Measurements from ENCODE around the gene ANKRD23.

ANKRD23 gene

GRCh38 chr2:96860065-96861029, 16.5 kb upstream of the ANKRD23 start:
- peaks cover 12% of the 10 kb centered on the region for H3K4me1 ChIP-seq (ENCODE audit: insufficient read depth, low read length)
- H3K4me3 ChIP-seq (ENCODE audit: low read length): no peak overlapping the region
- 92% methylated on average over 35 of the region's 38 CpGs for WGBS
- H3K9me3 ChIP-seq (ENCODE audit: insufficient read depth, low read depth, low read length): no peaks in the 10 kb centered on the region
- no peak overlapping the region for H3K27ac ChIP-seq (ENCODE audit: low read depth, low read length)
- no peaks in the 10 kb centered on the region for H3K27me3 ChIP-seq (ENCODE audit: insufficient read depth, low read length)
- no peak overlapping the region for H3K9ac ChIP-seq (ENCODE audit: low read depth, low read length)
- peaks cover 52% of the 10 kb centered on the region for H3K36me3 ChIP-seq (ENCODE audit: insufficient read depth, low read length)

- H3K9ac ChIP-seq (ENCODE audit: low read depth, low read length): no peak overlapping the region
- 88% methylated on average over 4 of the region's 4 CpGs for WGBS
These were observed 15.9 kb upstream of the ANKRD23 start for GRCh38 chr2:96859681-96860064.

GRCh38 chr2:96859099-96859649, 15.4 kb upstream of the ANKRD23 start:
- Histone ChIP-seq H3K9me3 (ENCODE audit: insufficient read depth, low read depth, low read length) (no peaks in the 10 kb centered on the region), H3K4me3 (ENCODE audit: low read length) (peak overlapping the region; percentile 71), H3K27ac (ENCODE audit: low read depth, low read length) (peak overlapping the region; percentile 36; the same call in 1 of the 2 replicates), H3K27me3 (ENCODE audit: insufficient read depth, low read length) (no peaks in the 10 kb centered on the region), H3K36me3 (ENCODE audit: insufficient read depth, low read length) (peaks cover 43% of the 10 kb centered on the region), H3K4me1 (ENCODE audit: insufficient read depth, low read length) (peaks cover 12% of the 10 kb centered on the region), H3K9ac (ENCODE audit: low read depth, low read length) (peak overlapping the region; percentile 22; the same call in 1 of the 2 replicates)
- 53% methylated on average over 11 of the region's 11 CpGs for WGBS

More at GRCh38 chr2:96859681-96860064, 15.9 kb upstream of the ANKRD23 start:
- no peaks in the 10 kb centered on the region for H3K9me3 ChIP-seq (ENCODE audit: insufficient read depth, low read depth, low read length)
- H3K36me3 ChIP-seq (ENCODE audit: insufficient read depth, low read length): peaks cover 45% of the 10 kb centered on the region
- no peak overlapping the region for H3K4me3 ChIP-seq (ENCODE audit: low read length)
- peaks cover 12% of the 10 kb centered on the region for H3K4me1 ChIP-seq (ENCODE audit: insufficient read depth, low read length)
- no peak overlapping the region for H3K27ac ChIP-seq (ENCODE audit: low read depth, low read length)
- H3K27me3 ChIP-seq (ENCODE audit: insufficient read depth, low read length): no peaks in the 10 kb centered on the region

GRCh38 chr2:96857667-96858372, 14.0 kb upstream of the ANKRD23 start, which contains the start of gene ANKRD39:
Gene ANKRD39, minus strand, starts transcription at chr2:96858016. Its CDS starts 29 bp downstream, at chr2:96857987.
- H3K27me3 ChIP-seq (ENCODE audit: insufficient read depth, low read length): no peaks in the 10 kb centered on the region
- peak within 1 kb of the TSS; percentile 78 for H3K9ac ChIP-seq (ENCODE audit: low read depth, low read length)
- WGBS: under 1% methylated on average over 81 of the region's 81 CpGs
- peak within 1 kb of the TSS; percentile 36; the same call in 1 of the 2 replicates for H3K27ac ChIP-seq (ENCODE audit: low read depth, low read length)
- H3K4me3 ChIP-seq (ENCODE audit: low read length): peak within 1 kb of the TSS; percentile 71
- no peaks in the 10 kb centered on the region for H3K9me3 ChIP-seq (ENCODE audit: insufficient read depth, low read depth, low read length)
- peaks cover 39% of the 10 kb centered on the region for H3K36me3 ChIP-seq (ENCODE audit: insufficient read depth, low read length)
- peaks cover 12% of the 10 kb centered on the region for H3K4me1 ChIP-seq (ENCODE audit: insufficient read depth, low read length)

- peak overlapping the region; percentile 71 for H3K4me3 ChIP-seq (ENCODE audit: low read length)
- H3K4me1 ChIP-seq (ENCODE audit: insufficient read depth, low read length): peaks cover 12% of the 10 kb centered on the region
- 23% methylated on average over 27 of the region's 27 CpGs for WGBS
- no peak overlapping the region for H3K27ac ChIP-seq (ENCODE audit: low read depth, low read length)
- H3K27me3 ChIP-seq (ENCODE audit: insufficient read depth, low read length): no peaks in the 10 kb centered on the region
- H3K9me3 ChIP-seq (ENCODE audit: insufficient read depth, low read depth, low read length): no peaks in the 10 kb centered on the region
- H3K36me3 ChIP-seq (ENCODE audit: insufficient read depth, low read length): peaks cover 40% of the 10 kb centered on the region
- peak overlapping the region; percentile 78 for H3K9ac ChIP-seq (ENCODE audit: low read depth, low read length)
These were observed 13.2 kb upstream of the ANKRD23 start for GRCh38 chr2:96856776-96857666.

GRCh38 chr2:96853321-96853720, 9.5 kb upstream of the ANKRD23 start:
- Histone ChIP-seq H3K4me3 (ENCODE audit: low read length) (no peak overlapping the region), H3K9me3 (ENCODE audit: insufficient read depth, low read depth, low read length) (no peaks in the 10 kb centered on the region), H3K27ac (ENCODE audit: low read depth, low read length) (no peak overlapping the region), H3K9ac (ENCODE audit: low read depth, low read length) (no peak overlapping the region), H3K27me3 (ENCODE audit: insufficient read depth, low read length) (no peaks in the 10 kb centered on the region), H3K36me3 (ENCODE audit: insufficient read depth, low read length) (peaks cover 39% of the 10 kb centered on the region), H3K4me1 (ENCODE audit: insufficient read depth, low read length) (peaks cover 7% of the 10 kb centered on the region; the same call in 1 of the 2 replicates)
- 97% methylated on average over 15 of the region's 15 CpGs for WGBS

GRCh38 chr2:96852667-96853066, 8.8 kb upstream of the ANKRD23 start:
- Histone ChIP-seq H3K9me3 (ENCODE audit: insufficient read depth, low read depth, low read length) (no peaks in the 10 kb centered on the region), H3K9ac (ENCODE audit: low read depth, low read length) (no peak overlapping the region), H3K4me3 (ENCODE audit: low read length) (no peak overlapping the region), H3K27me3 (ENCODE audit: insufficient read depth, low read length) (no peaks in the 10 kb centered on the region), H3K4me1 (ENCODE audit: insufficient read depth, low read length) (peaks cover 7% of the 10 kb centered on the region; the same call in 1 of the 2 replicates), H3K36me3 (ENCODE audit: insufficient read depth, low read length) (peaks cover 45% of the 10 kb centered on the region), H3K27ac (ENCODE audit: low read depth, low read length) (no peak overlapping the region)
- 96% methylated on average over 6 of the region's 6 CpGs for WGBS

GRCh38 chr2:96848264-96848663, 4.4 kb upstream of the ANKRD23 start:
- Histone ChIP-seq H3K27ac (ENCODE audit: low read depth, low read length) (no peak overlapping the region), H3K4me1 (ENCODE audit: insufficient read depth, low read length) (no peaks in the 10 kb centered on the region), H3K9me3 (ENCODE audit: insufficient read depth, low read depth, low read length) (no peaks in the 10 kb centered on the region), H3K27me3 (ENCODE audit: insufficient read depth, low read length) (no peaks in the 10 kb centered on the region), H3K4me3 (ENCODE audit: low read length) (no peak overlapping the region), H3K36me3 (ENCODE audit: insufficient read depth, low read length) (peaks cover 45% of the 10 kb centered on the region), H3K9ac (ENCODE audit: low read depth, low read length) (no peak overlapping the region)
- 84% methylated on average over 9 of the region's 9 CpGs for WGBS

GRCh38 chr2:96847586-96847985, 3.8 kb upstream of the ANKRD23 start:
- Histone ChIP-seq H3K36me3 (ENCODE audit: insufficient read depth, low read length) (peaks cover 39% of the 10 kb centered on the region), H3K9ac (ENCODE audit: low read depth, low read length) (no peak overlapping the region), H3K27me3 (ENCODE audit: insufficient read depth, low read length) (no peaks in the 10 kb centered on the region), H3K9me3 (ENCODE audit: insufficient read depth, low read depth, low read length) (no peaks in the 10 kb centered on the region), H3K4me1 (ENCODE audit: insufficient read depth, low read length) (no peaks in the 10 kb centered on the region), H3K27ac (ENCODE audit: low read depth, low read length) (no peak overlapping the region), H3K4me3 (ENCODE audit: low read length) (no peak overlapping the region)
- 87% methylated on average over 10 of the region's 10 CpGs for WGBS

GRCh38 chr2:96846825-96847224, 3.0 kb upstream of the ANKRD23 start:
- no peaks in the 10 kb centered on the region for H3K4me1 ChIP-seq (ENCODE audit: insufficient read depth, low read length)
- 93% methylated on average over 5 of the region's 5 CpGs for WGBS
- no peak overlapping the region for H3K27ac ChIP-seq (ENCODE audit: low read depth, low read length)
- no peaks in the 10 kb centered on the region for H3K27me3 ChIP-seq (ENCODE audit: insufficient read depth, low read length)
- H3K9ac ChIP-seq (ENCODE audit: low read depth, low read length): no peak overlapping the region
- peaks cover 33% of the 10 kb centered on the region for H3K36me3 ChIP-seq (ENCODE audit: insufficient read depth, low read length)
- no peak overlapping the region for H3K4me3 ChIP-seq (ENCODE audit: low read length)
- H3K9me3 ChIP-seq (ENCODE audit: insufficient read depth, low read depth, low read length): no peaks in the 10 kb centered on the region

Measured in HUES64 (cell line).